ENCODE data around the gene CYP21A2.
"Not testable (repeated sequence)": the region's sequence is repeated elsewhere in the genome, so short reads cannot be mapped to it uniquely, and the experiment has no call there.

DNA sequence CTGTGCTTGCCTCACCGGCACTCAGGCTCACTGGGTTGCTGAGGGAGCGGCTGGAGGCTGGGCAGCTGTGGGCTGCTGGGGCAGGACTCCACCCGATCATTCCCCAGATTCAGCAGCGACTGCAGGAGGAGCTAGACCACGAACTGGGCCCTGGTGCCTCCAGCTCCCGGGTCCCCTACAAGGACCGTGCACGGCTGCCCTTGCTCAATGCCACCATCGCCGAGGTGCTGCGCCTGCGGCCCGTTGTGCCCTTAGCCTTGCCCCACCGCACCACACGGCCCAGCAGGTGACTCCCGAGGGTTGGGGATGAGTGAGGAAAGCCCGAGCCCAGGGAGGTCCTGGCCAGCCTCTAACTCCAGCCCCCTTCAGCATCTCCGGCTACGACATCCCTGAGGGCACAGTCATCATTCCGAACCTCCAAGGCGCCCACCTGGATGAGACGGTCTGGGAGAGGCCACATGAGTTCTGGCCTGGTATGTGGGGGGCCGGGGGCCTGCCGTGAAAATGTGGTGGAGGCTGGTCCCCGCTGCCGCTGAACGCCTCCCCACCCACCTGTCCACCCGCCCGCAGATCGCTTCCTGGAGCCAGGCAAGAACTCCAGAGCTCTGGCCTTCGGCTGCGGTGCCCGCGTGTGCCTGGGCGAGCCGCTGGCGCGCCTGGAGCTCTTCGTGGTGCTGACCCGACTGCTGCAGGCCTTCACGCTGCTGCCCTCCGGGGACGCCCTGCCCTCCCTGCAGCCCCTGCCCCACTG lies 2.3 kb downstream of the CYP21A2 start:
- TF ChIP-seq, protein P1, sequence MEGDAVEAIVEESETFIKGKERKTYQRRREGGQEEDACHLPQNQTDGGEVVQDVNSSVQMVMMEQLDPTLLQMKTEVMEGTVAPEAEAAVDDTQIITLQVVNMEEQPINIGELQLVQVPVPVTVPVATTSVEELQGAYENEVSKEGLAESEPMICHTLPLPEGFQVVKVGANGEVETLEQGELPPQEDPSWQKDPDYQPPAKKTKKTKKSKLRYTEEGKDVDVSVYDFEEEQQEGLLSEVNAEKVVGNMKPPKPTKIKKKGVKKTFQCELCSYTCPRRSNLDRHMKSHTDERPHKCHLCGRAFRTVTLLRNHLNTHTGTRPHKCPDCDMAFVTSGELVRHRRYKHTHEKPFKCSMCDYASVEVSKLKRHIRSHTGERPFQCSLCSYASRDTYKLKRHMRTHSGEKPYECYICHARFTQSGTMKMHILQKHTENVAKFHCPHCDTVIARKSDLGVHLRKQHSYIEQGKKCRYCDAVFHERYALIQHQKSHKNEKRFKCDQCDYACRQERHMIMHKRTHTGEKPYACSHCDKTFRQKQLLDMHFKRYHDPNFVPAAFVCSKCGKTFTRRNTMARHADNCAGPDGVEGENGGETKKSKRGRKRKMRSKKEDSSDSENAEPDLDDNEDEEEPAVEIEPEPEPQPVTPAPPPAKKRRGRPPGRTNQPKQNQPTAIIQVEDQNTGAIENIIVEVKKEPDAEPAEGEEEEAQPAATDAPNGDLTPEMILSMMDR (conservative IDR thresholded peaks at IDR 0.05; ENCODE audit: low read length): not testable (repeated sequence)
- TF ChIP-seq EZH2phosphoT487 (IDR thresholded peaks at IDR 0.05; ENCODE audit: borderline replicate concordance, low read depth, low read length): not testable (repeated sequence)

All from OCI-LY7 (cell line).